GM12875 (cell line): ENCODE results near the gene EFNB3.

Source experiments
- H3K4me3 ChIP-seq: one replicate; pipeline ENCODE4 v1.5.1; 2011; ENCODE audit warnings: low read depth, low read length, control low read depth
- CTCF ChIP-seq: IDR thresholded peaks from 2 replicates; pipeline ENCODE4 v1.5.1; 2011; ENCODE audit warnings: low read depth, mild to moderate bottlenecking, control low read depth, inconsistent platforms, low read length, moderate library complexity, borderline replicate concordance; ENCODE audit not compliant: insufficient read depth

Gene EFNB3

GRCh38 chr17:7704601-7705268 is at the start of gene EFNB3:
Gene EFNB3, plus strand, starts transcription at chr17:7705202. Its CDS starts 397 bp downstream, at chr17:7705599.
- H3K4me3 ChIP-seq = no peak within 1 kb of the TSS
- no peak for TF ChIP-seq CTCF

- no peak overlapping the region for H3K4me3 ChIP-seq
- TF ChIP-seq CTCF = no peak
These were observed 49.5 kb upstream of the EFNB3 start for GRCh38 chr17:7655541-7655840.

- H3K4me3 ChIP-seq = no peak overlapping the region
- no peak for TF ChIP-seq CTCF
These were observed 47.9 kb upstream of the EFNB3 start for GRCh38 chr17:7656958-7657609.

- no peak for TF ChIP-seq CTCF
These were observed 37.2 kb upstream of the EFNB3 start for GRCh38 chr17:7667656-7668406.

GRCh38 chr17:7668482-7668881 is 36.5 kb upstream of the EFNB3 start:
- TF ChIP-seq CTCF = no peak
- H3K4me3 ChIP-seq = no peak overlapping the region

More at GRCh38 chr17:7667656-7668406, 37.2 kb upstream of the EFNB3 start:
- no peak overlapping the region for H3K4me3 ChIP-seq

- TF ChIP-seq CTCF = peak; percentile 49; the same call in 1 of the 2 replicates
- H3K4me3 ChIP-seq = no peak overlapping the region
These were observed 31.8 kb upstream of the EFNB3 start for GRCh38 chr17:7673239-7673638.
